GM18508 (cell line): Measurements from ENCODE around the gene TBX21.

ENCODE experiments used
- ATAC-seq: cut with Tn5 transposase; IDR thresholded peaks from one replicate; pipeline ENCODE4 v1.9.1; 2021; ENCODE audit warnings: moderate number of reproducible peaks; ENCODE audit not compliant: insufficient read depth, unreplicated experiment

The TBX21 gene

DNA sequence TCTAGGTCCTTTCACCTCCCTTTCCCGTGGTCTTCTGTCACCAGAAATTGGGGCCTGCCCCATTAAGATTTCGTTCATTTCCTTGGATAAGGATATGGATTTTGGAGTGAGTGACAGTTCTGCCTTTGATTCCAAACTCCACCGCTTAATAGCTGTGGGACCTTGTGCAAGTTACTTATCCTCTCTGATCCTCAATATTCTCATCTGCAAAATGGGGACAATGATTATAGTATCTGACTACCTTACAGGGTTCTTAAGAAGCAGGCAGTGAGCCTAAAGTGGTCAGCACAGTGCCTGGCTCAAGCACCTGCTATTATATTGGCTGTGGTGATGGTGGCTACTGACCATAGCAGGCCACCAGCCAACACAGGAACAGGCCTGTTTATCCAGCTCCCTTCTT lies 23.4 kb upstream of the TBX21 start:
- no peak for ATAC-seq

DNA sequence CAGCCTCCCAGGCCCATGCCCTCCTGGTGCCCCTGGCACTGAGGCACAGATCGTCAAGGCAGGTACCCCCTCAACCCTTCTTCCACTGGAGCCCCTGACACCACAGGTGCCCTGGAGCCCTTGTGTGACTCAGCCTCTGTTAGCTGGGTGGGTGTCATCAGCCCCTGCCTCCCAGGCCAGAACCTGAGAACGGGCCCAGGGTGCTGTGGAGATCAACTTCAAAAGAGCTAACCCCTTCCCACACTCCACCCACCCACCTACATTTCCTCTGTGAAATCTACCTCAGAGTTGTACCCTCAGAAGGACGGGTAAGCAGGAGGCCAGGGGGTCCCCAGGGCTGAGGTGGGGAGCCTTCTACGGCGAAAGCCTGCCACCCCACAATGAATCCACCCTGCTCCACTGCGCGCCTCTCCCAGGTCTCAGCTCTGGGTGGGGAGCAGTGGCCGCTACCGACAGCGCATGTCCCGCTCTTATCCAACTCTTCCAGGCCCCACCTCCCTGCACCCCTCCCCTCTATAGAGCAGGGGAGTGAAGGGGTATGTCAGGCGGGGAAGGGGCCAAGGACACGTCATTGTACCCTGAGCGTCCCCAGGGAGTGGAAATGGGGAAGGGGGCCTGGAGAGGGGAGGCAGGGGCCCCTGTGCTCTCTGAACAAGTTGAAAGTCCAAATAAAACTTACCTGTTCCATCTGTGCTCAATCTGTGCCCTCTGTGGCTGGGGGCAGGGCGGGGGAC lies 21.5 kb upstream of the TBX21 start:
- no peak for ATAC-seq

DNA sequence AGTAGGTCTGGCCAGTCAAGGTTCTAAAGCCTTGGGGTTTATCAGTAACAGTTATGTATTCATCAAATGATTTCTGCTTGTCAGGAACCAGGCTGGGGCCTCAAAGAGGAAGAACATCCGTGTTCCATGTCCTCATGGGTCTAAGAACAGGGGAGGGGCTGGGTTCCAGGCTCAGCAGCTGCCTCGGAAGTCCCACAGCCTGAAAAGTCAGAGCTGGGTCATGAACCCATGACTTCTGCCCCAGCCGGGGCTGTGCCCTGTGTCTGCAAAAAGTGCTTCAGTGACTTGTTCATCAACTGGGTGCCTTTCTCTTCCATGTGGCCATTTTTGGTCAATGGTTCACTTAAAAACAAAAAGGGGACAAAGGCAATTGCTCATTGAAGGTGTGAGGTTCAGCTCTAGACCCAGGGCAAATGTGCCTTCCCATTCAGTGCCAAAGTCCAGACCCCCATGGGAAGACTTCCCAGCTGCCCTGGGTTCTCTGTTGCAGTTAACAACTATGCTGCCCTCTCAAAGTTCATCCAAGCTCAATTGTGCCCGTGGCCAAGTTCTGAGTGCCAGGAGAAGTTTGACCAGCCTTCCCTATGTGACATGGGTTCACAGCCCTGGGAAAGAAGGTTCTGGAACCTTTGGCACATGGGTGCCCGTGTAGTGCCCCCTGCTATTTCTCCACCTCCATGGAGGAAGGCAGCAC lies 20.6 kb upstream of the TBX21 start:
- ATAC-seq, result no peak

DNA sequence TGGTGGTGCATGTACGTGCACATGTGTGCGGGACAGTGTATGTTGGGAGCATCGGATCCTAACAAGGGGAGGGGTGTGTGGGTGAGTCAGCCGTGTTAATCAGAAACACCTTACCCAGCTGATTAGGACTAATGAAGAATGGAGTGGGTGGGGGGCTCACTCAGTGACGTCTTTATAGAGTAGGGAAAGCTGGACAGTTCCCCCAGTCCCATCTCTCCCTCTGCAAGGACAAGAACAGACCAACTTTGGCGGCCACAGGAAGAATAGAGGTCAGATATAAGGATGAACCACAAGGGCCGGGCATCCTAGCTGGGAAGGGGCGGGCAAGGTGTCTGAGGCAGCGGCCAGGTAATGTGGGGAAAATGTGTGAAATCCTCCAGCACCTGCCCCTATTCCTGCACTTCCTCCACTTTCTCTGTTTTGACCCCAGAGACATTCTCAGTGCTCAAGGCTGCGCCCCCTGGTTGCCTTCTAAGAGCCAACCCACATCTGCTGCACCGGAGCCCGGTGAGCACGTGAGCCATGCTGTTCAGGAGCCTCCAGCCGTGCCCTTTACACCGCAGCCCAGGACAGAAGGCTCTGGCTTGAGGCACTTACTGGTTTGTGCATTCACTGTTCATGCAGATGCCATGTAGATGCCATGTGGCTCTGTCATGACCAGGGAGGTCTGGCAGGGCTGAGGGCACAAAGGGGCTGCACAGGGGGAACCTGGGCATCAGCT lies 18.9 kb upstream of the TBX21 start:
- no peak for ATAC-seq

DNA sequence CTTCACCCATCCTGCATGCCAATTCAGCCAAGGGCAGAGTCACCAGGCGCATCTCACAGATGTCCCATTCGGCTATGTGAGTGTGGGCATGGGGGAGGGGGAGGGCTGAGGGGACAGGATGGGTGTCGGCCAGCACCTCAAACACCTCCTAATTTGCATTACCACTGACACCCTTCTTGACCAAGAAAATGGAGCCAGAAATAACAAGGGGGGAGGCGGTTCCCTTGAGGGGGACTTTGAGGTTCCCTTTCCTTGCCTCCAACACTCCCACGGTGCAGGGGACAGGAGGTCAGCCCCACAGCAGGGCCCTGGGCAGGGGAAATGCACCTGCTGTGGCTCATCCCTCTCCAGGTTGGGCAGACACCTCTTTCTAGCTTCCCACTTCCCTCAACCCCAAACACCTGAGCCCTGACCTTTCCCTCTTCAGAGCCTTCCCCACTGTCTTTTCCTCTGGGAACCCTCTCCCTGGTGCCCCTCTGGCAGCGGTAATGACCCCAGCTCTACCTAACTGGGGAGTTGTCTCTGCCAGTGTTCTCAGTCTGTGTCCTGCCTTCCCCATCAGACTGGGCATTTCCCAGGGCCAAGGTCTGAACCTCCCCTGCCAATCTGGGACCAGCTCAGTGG lies 18.2 kb upstream of the TBX21 start:
- ATAC-seq, result no peak

DNA sequence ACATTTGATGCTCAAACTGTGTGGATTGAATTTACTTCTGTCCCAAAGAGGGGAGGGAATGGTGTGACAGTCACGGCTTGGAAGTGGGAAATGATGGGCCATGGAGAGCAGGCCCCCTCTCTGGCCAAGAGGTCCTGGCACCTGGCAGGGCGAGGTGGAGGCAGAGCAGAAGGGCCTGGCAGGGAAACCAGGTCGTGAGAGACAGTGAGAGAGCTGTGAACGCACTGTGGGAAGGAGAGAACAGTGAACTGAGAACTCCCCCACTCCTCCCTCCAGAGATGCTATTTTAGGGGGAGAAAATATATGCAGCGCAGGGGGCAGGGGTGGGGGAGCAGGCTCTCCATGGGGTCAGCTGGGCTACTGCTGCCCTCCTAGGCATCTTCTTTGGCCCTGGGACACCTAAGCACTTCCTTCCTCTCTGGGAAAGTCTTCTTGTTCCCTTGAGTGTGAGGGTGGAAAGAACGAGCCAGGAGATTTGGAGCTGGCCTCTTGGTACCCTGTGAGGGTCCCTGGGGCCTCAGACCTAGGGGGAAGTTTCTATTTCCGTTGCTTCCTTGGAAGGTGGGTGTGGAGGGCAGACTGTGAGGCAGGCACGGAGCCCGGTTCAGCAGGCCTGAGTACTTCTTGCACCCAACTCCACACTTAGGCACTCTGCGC lies 17.2 kb upstream of the TBX21 start:
- no peak for ATAC-seq

DNA sequence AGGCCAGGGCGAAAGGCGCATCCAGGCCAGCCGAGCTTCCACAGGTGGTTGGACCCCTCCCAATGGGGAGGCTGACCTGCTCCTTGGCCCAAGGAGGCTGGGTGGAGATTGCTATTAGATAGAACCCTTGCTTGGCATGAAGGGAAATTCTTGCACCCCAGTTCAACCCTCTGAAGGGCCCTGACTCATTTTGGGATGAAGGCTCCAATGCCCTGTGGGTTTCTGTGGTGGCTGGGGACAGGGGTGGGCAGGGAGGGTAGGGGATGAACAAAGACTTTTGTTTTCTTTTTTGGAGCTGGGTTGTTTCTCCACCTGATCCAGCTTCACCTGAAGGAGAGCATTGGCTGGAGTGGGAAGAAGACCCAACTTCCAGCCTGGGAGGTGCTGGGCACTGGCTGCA lies 16.7 kb upstream of the TBX21 start:
- no peak for ATAC-seq

DNA sequence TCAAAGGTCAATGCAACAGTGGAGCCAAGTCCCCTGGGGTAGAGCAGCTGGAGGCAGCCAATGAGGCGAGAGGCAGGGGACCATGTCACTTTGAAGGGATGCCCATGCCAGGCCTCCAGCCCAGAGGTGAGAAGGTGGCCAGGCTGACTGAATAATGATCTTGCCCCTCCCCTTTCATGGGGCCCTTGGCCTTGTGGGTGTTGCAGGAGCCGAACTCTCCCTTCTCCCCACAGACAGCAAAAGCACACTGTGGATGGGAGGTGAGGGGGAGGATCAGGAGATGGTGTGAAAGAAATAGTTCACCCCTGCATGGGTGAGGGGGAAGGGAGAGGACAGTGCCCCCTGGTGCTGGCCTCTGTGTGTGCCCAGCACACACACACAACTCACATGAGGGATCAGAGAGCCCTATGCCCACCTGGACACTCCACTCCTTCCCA lies 15.8 kb upstream of the TBX21 start:
- no peak for ATAC-seq

DNA sequence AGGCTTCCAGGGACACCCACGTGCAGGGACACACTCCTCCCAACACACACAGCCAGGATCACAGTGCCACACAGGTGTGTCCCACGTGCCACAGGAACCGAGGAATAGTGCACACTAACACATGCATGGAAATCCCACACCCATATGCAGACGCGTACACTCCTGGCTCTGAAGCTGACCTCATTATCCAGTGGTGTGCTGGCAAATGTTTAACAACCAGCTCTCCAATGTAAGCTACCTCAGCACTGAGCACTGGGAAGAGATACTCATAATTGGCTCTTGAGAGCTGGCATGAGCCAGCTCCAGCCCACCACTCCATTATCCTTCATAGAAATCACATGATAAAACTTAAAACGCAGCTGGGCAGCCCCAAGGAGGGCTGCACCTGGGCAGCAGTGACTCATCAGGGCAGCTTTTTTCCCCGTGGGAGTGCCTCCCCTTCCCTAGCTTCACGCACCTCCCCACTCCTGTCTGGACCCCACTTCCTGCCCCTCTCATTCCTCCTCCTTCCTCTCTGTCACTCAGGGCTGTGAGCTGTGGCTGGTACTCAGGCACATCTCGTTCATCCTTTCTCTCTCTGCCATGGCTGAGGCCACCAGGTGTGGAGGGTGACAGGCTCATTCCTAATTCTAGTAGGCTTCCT lies 14.9 kb upstream of the TBX21 start:
- no peak for ATAC-seq

DNA sequence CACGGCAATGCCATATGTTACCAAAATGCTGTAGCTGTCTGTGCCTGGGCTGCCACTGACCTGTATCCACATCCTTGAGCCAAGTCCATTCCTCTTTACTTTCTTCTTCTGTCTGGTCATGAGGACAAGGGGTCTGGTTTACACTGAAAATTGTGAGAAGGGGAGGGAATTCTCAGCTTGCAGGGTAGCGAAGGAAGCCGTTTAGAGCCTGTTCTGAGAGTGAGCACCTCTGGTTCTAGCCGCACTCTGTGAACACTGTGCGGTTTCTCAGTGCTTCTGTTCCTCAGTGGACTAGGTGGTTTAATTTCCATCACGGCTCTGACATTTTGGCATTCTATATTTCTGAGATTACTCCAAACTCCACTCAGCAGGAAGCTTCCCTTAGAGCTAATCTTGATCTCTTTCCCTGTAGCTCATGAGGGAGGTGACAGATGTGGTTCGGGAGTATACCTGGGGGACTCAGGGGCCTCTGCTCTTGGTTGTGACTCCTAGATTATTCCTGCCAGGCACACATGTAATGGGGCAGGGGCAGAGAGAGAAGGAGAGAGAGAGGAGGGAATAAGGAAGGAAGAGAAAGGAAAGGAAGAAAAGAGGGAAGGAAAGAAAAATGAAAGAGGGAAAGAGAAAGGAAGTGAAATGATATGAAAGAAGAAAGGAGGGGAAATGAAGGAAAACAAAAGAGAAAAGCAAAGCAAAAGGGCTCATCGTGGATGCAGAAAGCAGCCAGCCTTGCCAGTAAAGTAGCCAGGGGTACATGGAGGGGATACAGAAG lies 14.2 kb upstream of the TBX21 start:
- no peak for ATAC-seq

DNA sequence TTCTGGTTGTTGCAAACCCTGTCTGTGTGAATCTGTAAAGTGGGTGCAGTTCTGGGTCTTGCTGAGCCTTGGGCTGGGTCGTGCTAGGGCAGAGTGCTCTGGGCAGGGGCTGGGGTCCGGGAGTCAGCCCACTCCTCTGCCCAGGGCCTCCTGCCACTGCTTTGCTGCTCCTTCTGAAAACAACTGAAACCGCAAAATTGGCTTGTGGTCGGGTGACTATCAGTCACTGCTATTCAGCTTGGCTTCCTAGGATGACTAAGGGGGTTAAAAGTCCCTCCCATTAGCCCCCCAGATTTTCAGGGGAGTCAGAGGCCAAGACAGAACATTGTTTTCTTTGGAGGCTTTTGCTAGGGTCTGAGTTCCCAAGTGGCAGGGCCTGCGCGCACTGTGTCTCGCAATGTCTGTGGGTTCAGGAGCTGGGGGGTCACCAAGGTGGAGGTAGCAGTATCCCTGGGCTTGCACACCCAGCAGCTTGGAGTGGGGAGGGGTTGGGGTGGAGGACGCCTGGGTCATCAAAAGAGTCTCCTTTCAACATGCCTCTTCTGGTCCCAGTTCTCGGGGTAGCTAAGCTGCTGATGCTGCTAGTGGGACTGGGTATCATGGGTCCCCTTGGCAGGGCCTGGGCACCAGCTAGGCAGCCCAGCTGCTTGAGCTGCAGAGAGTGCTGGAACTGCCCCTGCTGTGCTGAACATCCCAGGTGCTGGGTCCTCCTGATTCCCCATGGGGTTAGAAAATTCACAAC lies 13.5 kb upstream of the TBX21 start:
- ATAC-seq, result no peak

DNA sequence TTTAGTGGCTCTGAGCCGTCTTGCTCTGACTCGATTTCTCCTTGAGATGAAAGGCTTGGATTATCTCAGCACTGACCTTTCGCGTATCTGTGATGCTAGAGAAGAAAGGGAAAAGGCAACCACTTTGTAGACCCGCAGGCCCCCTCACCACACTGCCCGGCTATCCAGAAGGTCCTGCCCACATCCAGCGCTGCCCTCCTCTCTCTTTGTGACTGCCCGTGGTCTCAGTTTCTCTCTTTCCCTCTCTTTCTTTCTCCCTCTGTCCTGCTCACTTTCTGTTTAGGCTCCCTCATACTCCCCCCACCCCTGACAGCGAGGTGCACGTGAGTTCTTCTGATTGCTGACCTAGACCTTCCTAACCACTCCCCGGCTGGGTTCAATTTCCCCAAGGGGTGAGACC lies 12.8 kb upstream of the TBX21 start:
- ATAC-seq, result no peak

DNA sequence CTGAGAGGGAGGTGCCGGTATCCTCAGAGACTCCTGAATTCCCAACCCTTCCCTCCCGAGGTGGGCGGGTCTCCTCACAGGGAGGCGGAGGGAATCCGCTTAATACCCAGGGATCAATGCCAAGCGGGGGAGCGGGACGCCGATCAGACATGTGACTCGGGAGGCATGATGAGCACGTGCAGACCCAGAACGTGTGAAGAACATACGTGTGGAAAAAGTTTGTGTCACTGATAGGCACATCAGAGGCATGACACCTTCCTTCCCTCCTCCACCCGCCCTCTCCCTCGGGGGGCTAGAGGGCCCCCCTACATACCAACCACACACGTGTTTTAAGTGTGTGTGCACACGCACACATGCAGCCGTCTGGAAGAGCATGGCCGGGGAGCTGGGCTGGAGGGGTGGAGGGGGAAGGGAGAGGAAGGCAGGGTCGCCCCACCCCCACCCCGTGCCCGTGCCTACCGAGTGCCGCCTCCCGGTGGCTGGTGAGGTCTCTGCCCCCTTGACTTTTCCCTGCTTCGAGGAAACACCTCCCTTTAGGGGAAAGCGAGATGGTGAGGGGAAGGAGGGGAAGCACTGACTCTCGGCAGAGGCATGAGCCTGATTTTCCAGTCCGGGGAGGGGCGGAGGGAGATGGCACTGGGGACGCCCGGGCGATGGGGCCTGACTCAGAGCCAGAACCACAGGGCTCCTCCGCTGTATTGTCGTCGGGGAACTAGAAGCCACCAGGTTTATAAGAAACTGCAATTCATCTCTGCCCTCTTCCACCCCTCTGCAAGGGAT lies 12.1 kb upstream of the TBX21 start:
- no peak for ATAC-seq

DNA sequence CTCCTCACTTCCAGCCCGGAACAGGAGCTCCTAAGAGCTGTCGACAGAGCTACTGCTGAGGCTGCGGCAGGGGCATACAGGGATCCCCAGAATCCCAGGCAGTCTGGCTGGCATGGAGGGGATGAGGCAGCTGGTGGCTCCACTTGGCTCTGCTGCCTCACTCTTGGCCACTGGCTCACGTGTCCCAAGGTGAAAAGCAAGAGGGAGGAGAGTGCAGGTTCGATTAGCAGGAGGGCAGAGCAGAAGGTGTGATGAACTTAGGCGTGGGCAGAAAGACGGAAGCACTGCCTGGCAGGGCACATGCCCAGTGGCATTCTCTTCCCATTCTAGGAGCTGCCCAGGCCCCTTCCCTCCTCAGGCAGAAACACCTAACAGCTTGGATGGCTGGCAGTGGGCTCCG lies 11.3 kb upstream of the TBX21 start:
- ATAC-seq, result no peak

DNA sequence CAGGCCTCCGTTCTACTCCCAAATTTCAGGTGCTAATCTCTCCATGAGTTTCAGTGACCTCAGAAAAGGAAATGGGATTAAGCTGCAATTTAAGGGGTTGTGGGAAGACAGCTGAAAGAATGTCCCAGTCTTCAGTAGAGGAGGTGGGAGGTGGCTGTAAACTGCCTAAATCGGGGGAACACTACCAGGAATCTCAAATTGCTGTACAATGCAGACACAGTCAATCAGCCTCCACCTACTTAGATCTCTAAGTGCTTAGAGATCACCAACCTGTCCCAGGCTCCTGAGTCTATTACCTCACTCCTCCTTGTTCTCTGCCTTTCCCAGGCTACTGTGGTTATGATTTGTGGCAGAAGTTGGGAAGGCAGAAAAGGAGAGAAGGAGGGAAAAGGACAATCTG lies 8.3 kb upstream of the TBX21 start:
- ATAC-seq, result no peak

DNA sequence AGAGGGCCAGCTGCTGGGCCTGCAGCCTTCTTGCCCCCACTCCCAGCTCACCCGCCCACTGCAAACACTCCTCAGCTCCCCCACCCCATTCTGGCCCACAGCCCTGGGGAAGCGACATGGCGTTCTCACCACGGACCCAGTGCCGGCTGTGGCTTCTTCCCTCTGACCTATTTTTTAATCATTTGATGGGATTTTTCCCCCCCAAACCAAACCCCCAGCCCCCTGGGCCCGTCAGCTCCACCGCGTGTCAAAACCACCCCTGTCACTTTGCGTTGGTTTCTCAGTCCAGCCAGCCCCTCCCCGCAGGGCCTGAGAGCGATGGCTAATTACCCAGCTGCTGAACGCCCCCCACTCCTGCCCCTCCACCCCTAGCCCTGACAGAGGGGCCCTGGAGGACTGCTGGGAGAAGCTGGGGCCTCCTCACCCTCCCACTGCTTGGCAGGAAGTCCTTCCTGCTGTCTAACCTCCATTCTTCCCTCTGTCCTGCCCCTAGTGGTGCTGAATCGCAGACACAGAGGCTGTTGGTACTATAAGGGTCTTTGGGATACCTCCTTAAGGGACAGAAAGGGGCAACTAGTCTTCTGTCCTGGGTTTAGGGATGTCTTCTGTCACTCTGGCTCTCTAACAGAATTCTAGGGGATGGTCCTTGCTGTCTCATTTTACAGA lies 7.5 kb upstream of the TBX21 start:
- ATAC-seq, result no peak
